ENCODE results near the gene TRIM22. TPM values are rescaled to one million over a fixed set of nuclear protein-coding genes. Genes with fewer than 3 reads are reported as not detected.
A peak's percentile ranks its signal among the peaks of the same experiment; 100 is the strongest.
"Not testable (repeated sequence)": the region's sequence is repeated elsewhere in the genome, so short reads cannot be mapped to it uniquely, and the experiment has no call there.

TRIM22 gene
- total RNA-seq, 1 experiment from 2014 or later, result not detected

GRCh38 chr11:5646139-5646538 lies 43.5 kb upstream of the TRIM22 start:
- H3K27me3 Mint-ChIP-seq (ENCODE audit: insufficient read depth, unreplicated experiment), result no peaks in the 10 kb centered on the region
- POLR2A ChIA-PET, result no interaction called here
- Histone ChIP-seq H3K9me3 (no peaks in the 10 kb centered on the region), H3K4me3 (ENCODE audit: low read depth, low read length) (no peak overlapping the region), H3K27me3 (replicated peaks; ENCODE audit: control insufficient read depth, insufficient read depth, low read length) (no peaks in the 10 kb centered on the region), H3K4me1 (no peaks in the 10 kb centered on the region), H3K36me3 (ENCODE audit: control insufficient read depth, insufficient read depth, low read length) (no peaks in the 10 kb centered on the region)
- no peak for TF ChIP-seq CTCF (IDR thresholded peaks at IDR 0.05; ENCODE audit: insufficient read depth in 1 of 2, low read depth in 1 of 2, low read length in 1 of 2, severe bottlenecking in 1 of 2, unreplicated experiment in 1 of 2)
- intact Hi-C loops (cut with micrococcal nuclease; ENCODE audit: unreplicated experiment), result no loop called here
- no peaks in the 10 kb centered on the region for H3K9me3 Mint-ChIP-seq (ENCODE audit: unreplicated experiment)
- H3K27ac Mint-ChIP-seq (ENCODE audit: unreplicated experiment), result no peak overlapping the region
- no TSS peak for BruUV-seq (replicated peaks)
- peaks cover under 1% of the 10 kb centered on the region for H3K36me3 Mint-ChIP-seq (ENCODE audit: insufficient read depth, unreplicated experiment)
- DNase-seq, result no peak
- no peak overlapping the region for H3K4me3 Mint-ChIP-seq (ENCODE audit: unreplicated experiment)
- CTCF ChIA-PET, result interaction anchor here (0.5 kb wide), 1 partner anchor 18 kb away, joined by 4 read pairs; no protein-coding TSS in a partner anchor
- no peaks in the 10 kb centered on the region for H3K4me1 Mint-ChIP-seq (ENCODE audit: low read depth, unreplicated experiment)

- intact Hi-C loops (cut with micrococcal nuclease; ENCODE audit: unreplicated experiment), result no loop called here
- no peak overlapping the region for H3K4me3 ChIP-seq (ENCODE audit: low read depth, low read length)
- no peaks in the 10 kb centered on the region for H3K27me3 Mint-ChIP-seq (ENCODE audit: insufficient read depth, unreplicated experiment)
Measured at GRCh38 chr11:5655474-5655873, 34.1 kb upstream of the TRIM22 start.

GRCh38 chr11:5656956-5657355 lies 32.6 kb upstream of the TRIM22 start:
- H3K27ac Mint-ChIP-seq (ENCODE audit: unreplicated experiment); H3K4me1 ChIP-seq; POLR2A ChIA-PET; H3K4me3 ChIP-seq (ENCODE audit: low read depth, low read length); H3K9me3 Mint-ChIP-seq (ENCODE audit: unreplicated experiment); H3K27me3 Mint-ChIP-seq (ENCODE audit: insufficient read depth, unreplicated experiment); H3K27me3 ChIP-seq (replicated peaks; ENCODE audit: control insufficient read depth, insufficient read depth, low read length); H3K9me3 ChIP-seq; H3K4me1 Mint-ChIP-seq (ENCODE audit: low read depth, unreplicated experiment); BruUV-seq (replicated peaks); H3K4me3 Mint-ChIP-seq (ENCODE audit: unreplicated experiment); H3K36me3 ChIP-seq (ENCODE audit: control insufficient read depth, insufficient read depth, low read length); CTCF ChIA-PET; H3K36me3 Mint-ChIP-seq (ENCODE audit: insufficient read depth, unreplicated experiment); intact Hi-C loops (cut with micrococcal nuclease; ENCODE audit: unreplicated experiment); DNase-seq: not testable (repeated sequence)

More at GRCh38 chr11:5655474-5655873, 34.1 kb upstream of the TRIM22 start:
- Mint-ChIP-seq H3K27ac (ENCODE audit: unreplicated experiment) (no peak overlapping the region), H3K4me1 (ENCODE audit: low read depth, unreplicated experiment) (no peaks in the 10 kb centered on the region), H3K9me3 (ENCODE audit: unreplicated experiment) (peaks cover 8% of the 10 kb centered on the region), H3K4me3 (ENCODE audit: unreplicated experiment) (no peak overlapping the region), H3K36me3 (ENCODE audit: insufficient read depth, unreplicated experiment) (no peaks in the 10 kb centered on the region)
- Histone ChIP-seq H3K27me3 (replicated peaks; ENCODE audit: control insufficient read depth, insufficient read depth, low read length) (no peaks in the 10 kb centered on the region), H3K36me3 (ENCODE audit: control insufficient read depth, insufficient read depth, low read length) (no peaks in the 10 kb centered on the region), H3K9me3 (peaks cover 5% of the 10 kb centered on the region; the same call in 1 of the 2 replicates), H3K4me1 (no peaks in the 10 kb centered on the region)
- POLR2A ChIA-PET, result no interaction called here
- BruUV-seq (replicated peaks), result no TSS peak
- CTCF ChIA-PET, result interaction anchor here (0.7 kb wide), 1 partner anchor 36 kb away, joined by 3 read pairs; no protein-coding TSS in a partner anchor
- no peak for TF ChIP-seq CTCF (IDR thresholded peaks at IDR 0.05; ENCODE audit: insufficient read depth in 1 of 2, low read depth in 1 of 2, low read length in 1 of 2, severe bottlenecking in 1 of 2, unreplicated experiment in 1 of 2)
- DNase-seq, result no peak

GRCh38 chr11:5658318-5658717 lies 31.3 kb upstream of the TRIM22 start:
- H3K4me1 Mint-ChIP-seq (ENCODE audit: low read depth, unreplicated experiment), result no peaks in the 10 kb centered on the region
- intact Hi-C loops (cut with micrococcal nuclease; ENCODE audit: unreplicated experiment), result loop anchor here (1.0 kb wide), 1 partner anchor 58 kb away; no protein-coding TSS in a partner anchor
- Histone ChIP-seq H3K9me3 (no peaks in the 10 kb centered on the region), H3K27me3 (replicated peaks; ENCODE audit: control insufficient read depth, insufficient read depth, low read length) (no peaks in the 10 kb centered on the region), H3K36me3 (ENCODE audit: control insufficient read depth, insufficient read depth, low read length) (no peaks in the 10 kb centered on the region), H3K4me1 (no peaks in the 10 kb centered on the region), H3K4me3 (ENCODE audit: low read depth, low read length) (no peak overlapping the region)
- no peak overlapping the region for H3K27ac Mint-ChIP-seq (ENCODE audit: unreplicated experiment)
- H3K9me3 Mint-ChIP-seq (ENCODE audit: unreplicated experiment), result peaks cover 4% of the 10 kb centered on the region
- H3K27me3 Mint-ChIP-seq (ENCODE audit: insufficient read depth, unreplicated experiment), result no peaks in the 10 kb centered on the region
- no peak overlapping the region for H3K4me3 Mint-ChIP-seq (ENCODE audit: unreplicated experiment)
- BruUV-seq (replicated peaks), result no TSS peak
- ChIA-PET POLR2A (no interaction called here), CTCF (no interaction called here)
- no peaks in the 10 kb centered on the region for H3K36me3 Mint-ChIP-seq (ENCODE audit: insufficient read depth, unreplicated experiment)
- peak in 1 of 2 experiments; percentile 10 for TF ChIP-seq CTCF (IDR thresholded peaks at IDR 0.05; ENCODE audit: insufficient read depth in 1 of 2, low read depth in 1 of 2, low read length in 1 of 2, severe bottlenecking in 1 of 2, unreplicated experiment in 1 of 2)
- DNase-seq, result no peak
